ENCODE measurements around the gene RAPGEF1. TPM values are rescaled to one million over a fixed set of nuclear protein-coding genes. Genes with fewer than 3 reads are reported as not detected.
A peak's percentile ranks its signal among the peaks of the same experiment; 100 is the strongest.

RAPGEF1 gene
- total and polyA plus RNA-seq, 12 donors: 14.5 to 136 (median 49.1) TPM

GRCh38 chr9:131769361-131769760 is 29.5 kb upstream of the RAPGEF1 start:
- Histone ChIP-seq H3K9me3 (replicated peaks in 1 of 3) (no peaks in the 10 kb centered on the region), H3K4me3 (no peak overlapping the region), H3K27ac (no peak overlapping the region), H3K27me3 (peaks cover 8% of the 10 kb centered on the region), H3K4me1 (replicated peaks in 1 of 2) (no peaks in the 10 kb centered on the region), H3K36me3 (replicated peaks in 1 of 2) (no peaks in the 10 kb centered on the region)
- 43 to 58% (median 45%) methylated on average over 3 of the region's 3 CpGs for WGBS, 4 donors
- intact Hi-C loops (cut with DNase I): no loop called here
- DNase-seq: no peak
- TF ChIP-seq, protein P1, sequence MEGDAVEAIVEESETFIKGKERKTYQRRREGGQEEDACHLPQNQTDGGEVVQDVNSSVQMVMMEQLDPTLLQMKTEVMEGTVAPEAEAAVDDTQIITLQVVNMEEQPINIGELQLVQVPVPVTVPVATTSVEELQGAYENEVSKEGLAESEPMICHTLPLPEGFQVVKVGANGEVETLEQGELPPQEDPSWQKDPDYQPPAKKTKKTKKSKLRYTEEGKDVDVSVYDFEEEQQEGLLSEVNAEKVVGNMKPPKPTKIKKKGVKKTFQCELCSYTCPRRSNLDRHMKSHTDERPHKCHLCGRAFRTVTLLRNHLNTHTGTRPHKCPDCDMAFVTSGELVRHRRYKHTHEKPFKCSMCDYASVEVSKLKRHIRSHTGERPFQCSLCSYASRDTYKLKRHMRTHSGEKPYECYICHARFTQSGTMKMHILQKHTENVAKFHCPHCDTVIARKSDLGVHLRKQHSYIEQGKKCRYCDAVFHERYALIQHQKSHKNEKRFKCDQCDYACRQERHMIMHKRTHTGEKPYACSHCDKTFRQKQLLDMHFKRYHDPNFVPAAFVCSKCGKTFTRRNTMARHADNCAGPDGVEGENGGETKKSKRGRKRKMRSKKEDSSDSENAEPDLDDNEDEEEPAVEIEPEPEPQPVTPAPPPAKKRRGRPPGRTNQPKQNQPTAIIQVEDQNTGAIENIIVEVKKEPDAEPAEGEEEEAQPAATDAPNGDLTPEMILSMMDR (IDR thresholded peaks at IDR 0.05): no peak

DNA sequence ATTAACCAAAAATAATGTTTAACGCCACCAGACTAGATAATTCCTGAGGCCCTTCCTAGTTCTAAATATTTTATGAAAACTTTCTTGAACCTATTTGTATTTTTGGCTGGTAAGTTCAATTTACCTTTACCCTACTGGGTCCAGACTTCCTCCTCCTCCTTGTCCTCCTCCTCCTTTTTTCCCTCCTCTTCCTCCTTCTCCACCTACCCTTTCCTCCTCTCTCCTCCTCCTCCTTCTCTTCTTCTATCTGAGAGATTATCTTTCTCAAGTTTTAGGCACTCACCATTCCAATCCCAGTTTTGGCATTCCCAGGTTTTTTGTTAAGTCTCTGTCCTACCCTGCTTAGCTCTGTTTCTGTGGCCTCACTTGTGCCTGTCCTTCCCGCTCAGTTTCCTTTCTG is 24.7 kb upstream of the RAPGEF1 start:
- Histone ChIP-seq H3K9me3 (replicated peaks in 1 of 3) (no peaks in the 10 kb centered on the region), H3K27ac (no peak overlapping the region), H3K36me3 (replicated peaks in 1 of 2) (no peaks in the 10 kb centered on the region), H3K27me3 (peaks cover 3% of the 10 kb centered on the region), H3K4me1 (replicated peaks in 1 of 2) (peaks cover 0 to 6% of the 10 kb centered on the region in 2 donors), H3K4me3 (no peak overlapping the region)
- intact Hi-C loops (cut with DNase I): loop anchor here (5.0 kb wide), 4 partner anchors 403 to 488 kb away; no protein-coding TSS in a partner anchor
- TF ChIP-seq POLR2A (IDR thresholded peaks at IDR 0.05): no peak
- TF ChIP-seq, protein P1 (IDR thresholded peaks at IDR 0.05): no peak
- DNase-seq: no peak
- WGBS, 4 donors: 75 to 89% (median 84%) methylated on average over 2 of the region's 2 CpGs

GRCh38 chr9:131762356-131762932 is 22.6 kb upstream of the RAPGEF1 start:
- Histone ChIP-seq H3K4me3 (no peak overlapping the region), H3K36me3 (replicated peaks in 1 of 2) (no peaks in the 10 kb centered on the region), H3K27ac (no peak overlapping the region), H3K4me1 (replicated peaks in 1 of 2) (peaks cover 0 to 6% of the 10 kb centered on the region in 2 donors), H3K27me3 (peaks cover 3% of the 10 kb centered on the region), H3K9me3 (replicated peaks in 1 of 3) (no peaks in the 10 kb centered on the region)
- WGBS, 4 donors: 10 to 19% (median 13%) methylated on average over 14 to 38 of the region's 38 CpGs
- TF ChIP-seq, protein P1 (IDR thresholded peaks at IDR 0.05): peak; percentile 80 to 98 (median 94)
- TF ChIP-seq POLR2A (IDR thresholded peaks at IDR 0.05): no peak
- intact Hi-C loops (cut with DNase I): loop anchor here (5.0 kb wide), 4 partner anchors 405 to 490 kb away; no protein-coding TSS in a partner anchor
- DNase-seq: peak; percentile 64 to 83 (median 76)

- Histone ChIP-seq H3K36me3 (replicated peaks in 1 of 2) (no peaks in the 10 kb centered on the region), H3K4me3 (no peak overlapping the region), H3K27ac (no peak overlapping the region), H3K4me1 (replicated peaks in 1 of 2) (peaks cover 0 to 6% of the 10 kb centered on the region in 2 donors), H3K9me3 (replicated peaks in 1 of 3) (no peaks in the 10 kb centered on the region), H3K27me3 (peaks cover 14% of the 10 kb centered on the region)
- intact Hi-C loops (cut with DNase I): no loop called here
- WGBS, 4 donors: 48 to 59% (median 55%) methylated on average over 4 of the region's 4 CpGs
- TF ChIP-seq POLR2A (IDR thresholded peaks at IDR 0.05): no peak
- TF ChIP-seq, protein P1 (IDR thresholded peaks at IDR 0.05): no peak
- DNase-seq: no peak
Measured at GRCh38 chr9:131759017-131759647, 19.3 kb upstream of the RAPGEF1 start.
